GM23338 (cell line): Measurements from ENCODE around the gene ASCL5. TPM values are rescaled to one million over a fixed set of nuclear protein-coding genes. Genes with fewer than 3 reads are reported as not detected.

Source experiments
- ATAC-seq: fragments of 200-7000 bp; cut with Tn5 transposase; 3 replicates; pipeline ENCODE4 v1.9.1; 2020
- DNase-seq: peaks from one replicate; pipeline ENCODE4 v3.0.0-alpha.2; 2015; ENCODE audit warnings: low spot score
- H2AFZ ChIP-seq: fragments of 200-600 bp; sonication (generic); 2 replicates; pipeline ENCODE4 v1.8.0; 2016; ENCODE audit warnings: antibody characterized with exemption, mild to moderate bottlenecking, moderate library complexity
- H3F3A ChIP-seq: fragments of 200-600 bp; sonication (generic); replicated peaks from 2 replicates; pipeline ENCODE4 v1.8.0; 2017; ENCODE audit warnings: antibody characterized with exemption, mixed run types, low read depth
- H3K27ac ChIP-seq: fragments of 200-600 bp; sonication (generic); 2 replicates; pipeline ENCODE4 v1.6.1; 2016; ENCODE audit warnings: low read depth
- H3K27me3 ChIP-seq: fragments of 200-600 bp; sonication (generic); 2 replicates; pipeline ENCODE4 v1.8.0; 2016; ENCODE audit warnings: mild to moderate bottlenecking, mixed run types, moderate library complexity; ENCODE audit not compliant: insufficient read depth
- H3K36me3 ChIP-seq: fragments of 200-600 bp; sonication (generic); 2 replicates; pipeline ENCODE4 v1.8.0; 2016; ENCODE audit warnings: mild to moderate bottlenecking; ENCODE audit not compliant: insufficient read depth
- H3K4me1 ChIP-seq: fragments of 200-600 bp; sonication (generic); 2 replicates; pipeline ENCODE4 v1.8.0; 2016; ENCODE audit warnings: mild to moderate bottlenecking, moderate library complexity; ENCODE audit not compliant: insufficient read depth
- H3K4me2 ChIP-seq: fragments of 200-600 bp; sonication (generic); 2 replicates; pipeline ENCODE4 v1.7.1; 2017; ENCODE audit warnings: mixed run types
- H3K4me3 ChIP-seq: fragments of 200-600 bp; sonication (generic); 2 replicates; pipeline ENCODE4 v1.6.1; 2016; ENCODE audit warnings: mixed run types
- H3K79me2 ChIP-seq: fragments of 200-600 bp; sonication (generic); replicated peaks from 2 replicates; pipeline ENCODE4 v1.8.0; 2017; ENCODE audit warnings: mild to moderate bottlenecking; ENCODE audit not compliant: insufficient read depth
- H3K9me2 ChIP-seq: fragments of 200-600 bp; sonication (generic); 2 replicates; pipeline ENCODE4 v1.8.0; 2017; ENCODE audit not compliant: insufficient read depth
- H4K20me1 ChIP-seq: fragments of 200-600 bp; sonication (generic); replicated peaks from 2 replicates; pipeline ENCODE4 v1.8.0; 2017; ENCODE audit warnings: mild to moderate bottlenecking; ENCODE audit not compliant: insufficient read depth
- H3K27ac Mint-ChIP-seq: 2 replicates; pipeline ENCODE4 v1.8.0; 2020; ENCODE audit warnings: inconsistent platforms, mild to moderate bottlenecking, moderate library complexity, mixed read lengths
- H3K27me3 Mint-ChIP-seq: 3 replicates; pipeline ENCODE4 v1.8.0; 2022; ENCODE audit warnings: low read depth, mild to moderate bottlenecking, moderate library complexity, mixed read lengths, inconsistent platforms; ENCODE audit not compliant: insufficient read depth, poor library complexity
- H3K36me3 Mint-ChIP-seq: 3 replicates; pipeline ENCODE4 v1.8.0; 2021; ENCODE audit warnings: low read depth, mild to moderate bottlenecking, inconsistent platforms, moderate library complexity, mixed read lengths
- H3K4me1 Mint-ChIP-seq: 3 replicates; pipeline ENCODE4 v1.8.0; 2020; ENCODE audit warnings: mild to moderate bottlenecking, inconsistent platforms, mixed read lengths
- H3K4me3 Mint-ChIP-seq: 3 replicates; pipeline ENCODE4 v1.8.0; 2021; ENCODE audit warnings: moderate library complexity, mild to moderate bottlenecking, inconsistent platforms, mixed read lengths
- H3K9me3 Mint-ChIP-seq: 3 replicates; pipeline ENCODE4 v1.8.0; 2020; ENCODE audit warnings: moderate library complexity, mild to moderate bottlenecking, inconsistent platforms, mixed read lengths
- CREB1 ChIP-seq: fragments of 250-450 bp; sonication (Bioruptor Pico); IDR thresholded peaks from 2 replicates; pipeline ENCODE4 v1.5.0; 2020; ENCODE audit warnings: low read depth, mild to moderate bottlenecking, moderate library complexity
- EZH2 ChIP-seq: fragments of 200-600 bp; sonication (generic); IDR thresholded peaks from one replicate; pipeline ENCODE4 v1.8.0; 2017; ENCODE audit warnings: antibody characterized with exemption, mild to moderate bottlenecking, low read depth; ENCODE audit not compliant: unreplicated experiment
- JUNB ChIP-seq: IDR thresholded peaks from one replicate; pipeline ENCODE4 v1.6.1; 2016; ENCODE audit warnings: antibody characterized with exemption; ENCODE audit not compliant: unreplicated experiment
- NANOG ChIP-seq: IDR thresholded peaks from 2 replicates; pipeline ENCODE4 v1.6.1; 2016; ENCODE audit warnings: antibody characterized with exemption, borderline replicate concordance
- STAT1 ChIP-seq: IDR thresholded peaks from one replicate; pipeline ENCODE4 v1.6.1; 2016; ENCODE audit warnings: antibody characterized with exemption; ENCODE audit not compliant: unreplicated experiment
- ZNF114 ChIP-seq: fragments of 250-450 bp; sonication (Bioruptor Pico); IDR thresholded peaks from 2 replicates; pipeline ENCODE4 v1.5.0; 2020; ENCODE audit warnings: mild to moderate bottlenecking, moderate library complexity
- ZNF331 ChIP-seq: fragments of 250-450 bp; sonication (Bioruptor Pico); IDR thresholded peaks from 2 replicates; pipeline ENCODE4 v1.5.0; 2020; ENCODE audit warnings: low read depth, mild to moderate bottlenecking, moderate library complexity
- polyA plus RNA-seq: library from polyadenylated mRNA; unstranded; fragments of >200 nt; fragmentation: Nextera tagmentation; extraction: Ambion mirVana; gene quantifications from 2 replicates; pipeline ENCODE4 v1.2.1, GENCODE V29; 2016
- total RNA-seq: library from RNA; depleted of rRNA; stranded (reverse); fragments of >200 nt; shearing (Covaris generic); gene quantifications from 2 replicates; pipeline ENCODE4 v1.2.3, GENCODE V29; 2014
- TF ChIP-seq, protein P1 (sequence below): IDR thresholded peaks from one replicate; pipeline ENCODE4 v1.6.1; 2018; ENCODE audit warnings: antibody characterized with exemption; ENCODE audit not compliant: unreplicated experiment
- TF ChIP-seq, protein P2 (sequence below): fragments of 250-450 bp; sonication (Bioruptor Pico); IDR thresholded peaks from 2 replicates; pipeline ENCODE4 v1.5.0; 2020; ENCODE audit warnings: mild to moderate bottlenecking, moderate library complexity
- TF ChIP-seq, protein P3 (sequence below): IDR thresholded peaks from 2 replicates; pipeline ENCODE4 v1.6.1; 2016; ENCODE audit warnings: antibody characterized with exemption

ASCL5 gene
- total and polyA plus RNA-seq, 2 experiments from 2014 or later, result not detected

DNA sequence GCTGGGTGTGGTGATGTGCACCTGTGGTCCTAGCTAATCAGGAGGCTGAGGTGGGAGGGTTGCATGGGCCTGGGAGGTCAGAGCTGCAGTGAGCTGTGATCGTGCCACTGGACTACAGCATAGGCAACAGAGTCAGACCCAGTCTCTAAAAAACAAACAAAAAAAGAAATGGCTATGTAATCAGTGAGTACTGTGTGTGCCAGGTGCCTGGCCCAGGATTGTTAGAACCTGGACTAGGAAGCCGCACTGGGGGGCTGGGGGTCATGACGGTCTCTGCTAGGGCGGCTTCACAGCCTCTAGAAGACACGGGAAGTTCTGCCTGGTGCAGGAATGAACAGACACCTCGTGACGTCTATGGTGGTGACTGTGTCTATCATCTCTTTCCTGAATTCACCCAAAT, 18.8 kb upstream of the ASCL5 start (continued):
- TF ChIP-seq, protein P1, sequence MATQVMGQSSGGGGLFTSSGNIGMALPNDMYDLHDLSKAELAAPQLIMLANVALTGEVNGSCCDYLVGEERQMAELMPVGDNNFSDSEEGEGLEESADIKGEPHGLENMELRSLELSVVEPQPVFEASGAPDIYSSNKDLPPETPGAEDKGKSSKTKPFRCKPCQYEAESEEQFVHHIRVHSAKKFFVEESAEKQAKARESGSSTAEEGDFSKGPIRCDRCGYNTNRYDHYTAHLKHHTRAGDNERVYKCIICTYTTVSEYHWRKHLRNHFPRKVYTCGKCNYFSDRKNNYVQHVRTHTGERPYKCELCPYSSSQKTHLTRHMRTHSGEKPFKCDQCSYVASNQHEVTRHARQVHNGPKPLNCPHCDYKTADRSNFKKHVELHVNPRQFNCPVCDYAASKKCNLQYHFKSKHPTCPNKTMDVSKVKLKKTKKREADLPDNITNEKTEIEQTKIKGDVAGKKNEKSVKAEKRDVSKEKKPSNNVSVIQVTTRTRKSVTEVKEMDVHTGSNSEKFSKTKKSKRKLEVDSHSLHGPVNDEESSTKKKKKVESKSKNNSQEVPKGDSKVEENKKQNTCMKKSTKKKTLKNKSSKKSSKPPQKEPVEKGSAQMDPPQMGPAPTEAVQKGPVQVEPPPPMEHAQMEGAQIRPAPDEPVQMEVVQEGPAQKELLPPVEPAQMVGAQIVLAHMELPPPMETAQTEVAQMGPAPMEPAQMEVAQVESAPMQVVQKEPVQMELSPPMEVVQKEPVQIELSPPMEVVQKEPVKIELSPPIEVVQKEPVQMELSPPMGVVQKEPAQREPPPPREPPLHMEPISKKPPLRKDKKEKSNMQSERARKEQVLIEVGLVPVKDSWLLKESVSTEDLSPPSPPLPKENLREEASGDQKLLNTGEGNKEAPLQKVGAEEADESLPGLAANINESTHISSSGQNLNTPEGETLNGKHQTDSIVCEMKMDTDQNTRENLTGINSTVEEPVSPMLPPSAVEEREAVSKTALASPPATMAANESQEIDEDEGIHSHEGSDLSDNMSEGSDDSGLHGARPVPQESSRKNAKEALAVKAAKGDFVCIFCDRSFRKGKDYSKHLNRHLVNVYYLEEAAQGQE, result no peak
- TF ChIP-seq CREB1 (CRISPR knock-in tag), result no peak

DNA sequence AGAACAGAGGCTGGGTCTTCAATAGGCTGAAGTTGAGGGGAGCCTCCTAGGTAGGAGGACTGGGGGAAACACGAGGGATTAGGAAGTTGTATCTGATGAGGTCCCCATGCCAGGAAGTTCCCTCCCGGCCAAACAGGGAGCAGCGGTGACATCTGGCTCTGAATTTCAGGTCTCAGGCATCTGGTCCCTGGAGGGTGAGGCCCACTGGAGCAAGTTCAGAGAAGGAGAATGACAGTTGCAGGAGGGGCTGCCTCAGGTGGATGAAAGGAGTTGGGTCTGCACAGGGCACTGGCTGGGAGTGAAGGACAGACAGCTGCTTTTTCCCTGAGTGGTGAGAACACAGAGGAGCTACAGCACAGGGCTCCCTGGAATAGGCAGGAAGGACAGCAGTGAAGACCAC, 18.1 kb upstream of the ASCL5 start:
- H3K36me3 Mint-ChIP-seq, result peaks cover 95% of the 10 kb centered on the region
- H3K79me2 ChIP-seq, result no peaks in the 10 kb centered on the region
- H3F3A ChIP-seq, result no peaks in the 10 kb centered on the region
- H4K20me1 ChIP-seq, result peaks cover 12% of the 10 kb centered on the region; the same call in 1 of the 2 replicates
- peaks cover 3% of the 10 kb centered on the region for H3K27me3 Mint-ChIP-seq
- DNase-seq (no peak), ATAC-seq (no peak)
- no peak overlapping the region for H2AFZ ChIP-seq
- H3K4me2 ChIP-seq, result no peak overlapping the region
- H3K4me3 ChIP-seq, result no peak overlapping the region
- H3K36me3 ChIP-seq, result peaks cover 34% of the 10 kb centered on the region
- no peak overlapping the region for H3K4me3 Mint-ChIP-seq
- H3K27me3 ChIP-seq, result no peaks in the 10 kb centered on the region
- H3K4me1 Mint-ChIP-seq, result no peaks in the 10 kb centered on the region
- no peaks in the 10 kb centered on the region for H3K4me1 ChIP-seq
- no peaks in the 10 kb centered on the region for H3K9me3 Mint-ChIP-seq
- H3K27ac ChIP-seq, result no peak overlapping the region
- H3K27ac Mint-ChIP-seq, result no peak overlapping the region
- H3K9me2 ChIP-seq, result no peaks in the 10 kb centered on the region
- TF ChIP-seq, protein P2, sequence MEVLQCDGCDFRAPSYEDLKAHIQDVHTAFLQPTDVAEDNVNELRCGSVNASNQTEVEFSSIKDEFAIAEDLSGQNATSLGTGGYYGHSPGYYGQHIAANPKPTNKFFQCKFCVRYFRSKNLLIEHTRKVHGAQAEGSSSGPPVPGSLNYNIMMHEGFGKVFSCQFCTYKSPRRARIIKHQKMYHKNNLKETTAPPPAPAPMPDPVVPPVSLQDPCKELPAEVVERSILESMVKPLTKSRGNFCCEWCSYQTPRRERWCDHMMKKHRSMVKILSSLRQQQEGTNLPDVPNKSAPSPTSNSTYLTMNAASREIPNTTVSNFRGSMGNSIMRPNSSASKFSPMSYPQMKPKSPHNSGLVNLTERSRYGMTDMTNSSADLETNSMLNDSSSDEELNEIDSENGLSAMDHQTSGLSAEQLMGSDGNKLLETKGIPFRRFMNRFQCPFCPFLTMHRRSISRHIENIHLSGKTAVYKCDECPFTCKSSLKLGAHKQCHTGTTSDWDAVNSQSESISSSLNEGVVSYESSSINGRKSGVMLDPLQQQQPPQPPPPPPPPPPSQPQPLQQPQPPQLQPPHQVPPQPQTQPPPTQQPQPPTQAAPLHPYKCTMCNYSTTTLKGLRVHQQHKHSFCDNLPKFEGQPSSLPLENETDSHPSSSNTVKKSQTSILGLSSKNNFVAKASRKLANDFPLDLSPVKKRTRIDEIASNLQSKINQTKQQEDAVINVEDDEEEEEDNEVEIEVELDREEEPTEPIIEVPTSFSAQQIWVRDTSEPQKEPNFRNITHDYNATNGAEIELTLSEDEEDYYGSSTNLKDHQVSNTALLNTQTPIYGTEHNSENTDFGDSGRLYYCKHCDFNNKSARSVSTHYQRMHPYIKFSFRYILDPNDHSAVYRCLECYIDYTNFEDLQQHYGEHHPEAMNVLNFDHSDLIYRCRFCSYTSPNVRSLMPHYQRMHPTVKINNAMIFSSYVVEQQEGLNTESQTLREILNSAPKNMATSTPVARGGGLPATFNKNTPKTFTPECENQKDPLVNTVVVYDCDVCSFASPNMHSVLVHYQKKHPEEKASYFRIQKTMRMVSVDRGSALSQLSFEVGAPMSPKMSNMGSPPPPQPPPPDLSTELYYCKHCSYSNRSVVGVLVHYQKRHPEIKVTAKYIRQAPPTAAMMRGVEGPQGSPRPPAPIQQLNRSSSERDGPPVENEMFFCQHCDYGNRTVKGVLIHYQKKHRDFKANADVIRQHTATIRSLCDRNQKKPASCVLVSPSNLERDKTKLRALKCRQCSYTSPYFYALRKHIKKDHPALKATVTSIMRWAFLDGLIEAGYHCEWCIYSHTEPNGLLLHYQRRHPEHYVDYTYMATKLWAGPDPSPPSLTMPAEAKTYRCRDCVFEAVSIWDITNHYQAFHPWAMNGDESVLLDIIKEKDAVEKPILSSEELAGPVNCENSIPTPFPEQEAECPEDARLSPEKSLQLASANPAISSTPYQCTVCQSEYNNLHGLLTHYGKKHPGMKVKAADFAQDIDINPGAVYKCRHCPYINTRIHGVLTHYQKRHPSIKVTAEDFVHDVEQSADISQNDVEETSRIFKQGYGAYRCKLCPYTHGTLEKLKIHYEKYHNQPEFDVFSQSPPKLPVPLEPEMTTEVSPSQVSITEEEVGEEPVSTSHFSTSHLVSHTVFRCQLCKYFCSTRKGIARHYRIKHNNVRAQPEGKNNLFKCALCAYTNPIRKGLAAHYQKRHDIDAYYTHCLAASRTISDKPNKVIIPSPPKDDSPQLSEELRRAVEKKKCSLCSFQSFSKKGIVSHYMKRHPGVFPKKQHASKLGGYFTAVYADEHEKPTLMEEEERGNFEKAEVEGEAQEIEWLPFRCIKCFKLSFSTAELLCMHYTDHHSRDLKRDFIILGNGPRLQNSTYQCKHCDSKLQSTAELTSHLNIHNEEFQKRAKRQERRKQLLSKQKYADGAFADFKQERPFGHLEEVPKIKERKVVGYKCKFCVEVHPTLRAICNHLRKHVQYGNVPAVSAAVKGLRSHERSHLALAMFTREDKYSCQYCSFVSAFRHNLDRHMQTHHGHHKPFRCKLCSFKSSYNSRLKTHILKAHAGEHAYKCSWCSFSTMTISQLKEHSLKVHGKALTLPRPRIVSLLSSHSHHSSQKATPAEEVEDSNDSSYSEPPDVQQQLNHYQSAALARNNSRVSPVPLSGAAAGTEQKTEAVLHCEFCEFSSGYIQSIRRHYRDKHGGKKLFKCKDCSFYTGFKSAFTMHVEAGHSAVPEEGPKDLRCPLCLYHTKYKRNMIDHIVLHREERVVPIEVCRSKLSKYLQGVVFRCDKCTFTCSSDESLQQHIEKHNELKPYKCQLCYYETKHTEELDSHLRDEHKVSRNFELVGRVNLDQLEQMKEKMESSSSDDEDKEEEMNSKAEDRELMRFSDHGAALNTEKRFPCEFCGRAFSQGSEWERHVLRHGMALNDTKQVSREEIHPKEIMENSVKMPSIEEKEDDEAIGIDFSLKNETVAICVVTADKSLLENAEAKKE (CRISPR knock-in tag), result no peak
- TF ChIP-seq ZNF114 (CRISPR knock-in tag) (no peak), NANOG (no peak), CREB1 (CRISPR knock-in tag) (no peak), STAT1 (no peak), JUNB (no peak), EZH2 (no peak), ZNF331 (CRISPR knock-in tag) (no peak)
- TF ChIP-seq, protein P3, sequence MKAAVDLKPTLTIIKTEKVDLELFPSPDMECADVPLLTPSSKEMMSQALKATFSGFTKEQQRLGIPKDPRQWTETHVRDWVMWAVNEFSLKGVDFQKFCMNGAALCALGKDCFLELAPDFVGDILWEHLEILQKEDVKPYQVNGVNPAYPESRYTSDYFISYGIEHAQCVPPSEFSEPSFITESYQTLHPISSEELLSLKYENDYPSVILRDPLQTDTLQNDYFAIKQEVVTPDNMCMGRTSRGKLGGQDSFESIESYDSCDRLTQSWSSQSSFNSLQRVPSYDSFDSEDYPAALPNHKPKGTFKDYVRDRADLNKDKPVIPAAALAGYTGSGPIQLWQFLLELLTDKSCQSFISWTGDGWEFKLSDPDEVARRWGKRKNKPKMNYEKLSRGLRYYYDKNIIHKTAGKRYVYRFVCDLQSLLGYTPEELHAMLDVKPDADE, result no peak
- TF ChIP-seq, protein P1, result no peak
